HepG2 (cell line): ENCODE data around the gene ARID5B. TPM values are rescaled to one million over a fixed set of nuclear protein-coding genes. Genes with fewer than 3 reads are reported as not detected.

ENCODE experiments used
- ATAC-seq: fragments of 200-7000 bp; cut with Tn5 transposase; 3 replicates; pipeline ENCODE4 v1.9.1; 2020; ENCODE audit warnings: mild to moderate bottlenecking, moderate library complexity
- BruUV-seq: library from RNA; stranded (reverse); fragments of 400-500 nt; replicated peaks from 2 replicates; lab custom pipeline; 2021; lab: Mats Ljungman, UMichigan
- CTCF ChIA-PET: fragments of 300-600 bp; formaldehyde crosslinking; extraction: SDS; loops from one replicate; lab custom pipeline; 2021; ENCODE audit warnings: low total read pairs, inconsistent platforms, low intra/inter-chr PET ratio; lab: Yijun Ruan, JAX
- POLR2A ChIA-PET: fragments of 350-600 bp; sonication (Branson Sonifier 250); formaldehyde crosslinking; loops from one replicate; lab custom pipeline; 2020; ENCODE audit warnings: antibody characterized with exemption, inconsistent platforms; lab: Yijun Ruan, JAX
- DNase-seq: peaks from one replicate; pipeline ENCODE4 v3.0.0-alpha.2; 2015; ENCODE audit warnings: low spot score
- FAIRE-seq: peaks from 3 replicates; lab custom pipeline; 2011; peaks lifted over from hg19 to GRCh38; lab: Jason Lieb, UNC
- H2AFZ ChIP-seq: one replicate; pipeline ENCODE4 v1.6.1; 2011; ENCODE audit warnings: low read length, inconsistent platforms
- H3K27ac ChIP-seq: fragments of 300-600 bp; 3 replicates; pipeline ENCODE4 v1.8.0; 2011; ENCODE audit warnings: mixed run types, mild to moderate bottlenecking, mixed read lengths, low read length, inconsistent platforms; ENCODE audit not compliant: insufficient read depth; ENCODE audit errors: extremely low read length
- H3K27me3 ChIP-seq, 2 experiments: fragments of 200-600 bp in 1 of 2; 2 replicates in 1 of 2; 3 replicates in 1 of 2; pipeline versions ENCODE4 v1.6.0 to v1.8.0; 2011; ENCODE audit warnings: low read length in 2 of 2, mild to moderate bottlenecking in 2 of 2, moderate library complexity in 2 of 2, inconsistent platforms in 1 of 2; ENCODE audit not compliant: insufficient read depth in 2 of 2, control insufficient read depth in 1 of 2
- H3K36me3 ChIP-seq, 2 experiments: fragments of 200-600 bp in 1 of 2; replicated peaks in 1 of 2; 2 replicates in 1 of 2; 3 replicates in 1 of 2; pipeline versions ENCODE4 v1.5.1 to v1.8.0; 2011; ENCODE audit warnings: low read length in 2 of 2, inconsistent platforms in 1 of 2; ENCODE audit not compliant: insufficient read depth in 2 of 2, control insufficient read depth in 1 of 2
- H3K4me1 ChIP-seq: 2 replicates; pipeline ENCODE4 v1.5.1; 2012; ENCODE audit warnings: low read length, inconsistent platforms; ENCODE audit not compliant: insufficient read depth
- H3K4me2 ChIP-seq: 2 replicates; pipeline ENCODE4 v1.6.0; 2011; ENCODE audit warnings: low read depth, low read length, inconsistent platforms
- H3K4me3 ChIP-seq, 3 experiments: fragments of 200-600 bp in 1 of 3; sonication (generic), shearing (Covaris generic) in 1 of 3; replicated peaks in 1 of 3; 2 replicates each; pipeline ENCODE4 v1.5.1; 2011 to 2016; ENCODE audit warnings: low read length in 3 of 3, inconsistent platforms in 2 of 3, low read depth in 2 of 3, mild to moderate bottlenecking in 2 of 3, control low read depth in 1 of 3, mixed read lengths in 1 of 3; ENCODE audit not compliant: insufficient read depth in 1 of 3
- H3K79me2 ChIP-seq: one replicate; pipeline ENCODE4 v1.6.1; 2011; ENCODE audit warnings: low read length, inconsistent platforms; ENCODE audit not compliant: insufficient read depth
- H3K9ac ChIP-seq: 2 replicates; pipeline ENCODE4 v1.6.0; 2011; ENCODE audit warnings: mild to moderate bottlenecking, low read depth, low read length, inconsistent platforms; ENCODE audit not compliant: insufficient read depth
- H3K9me3 ChIP-seq: 2 replicates; pipeline ENCODE4 v1.5.1; 2012; ENCODE audit warnings: mild to moderate bottlenecking, low read length
- H4K20me1 ChIP-seq: 2 replicates; pipeline ENCODE4 v1.6.0; 2011; ENCODE audit warnings: inconsistent platforms, mild to moderate bottlenecking, low read length, moderate library complexity; ENCODE audit not compliant: insufficient read depth
- AKAP8 ChIP-seq: sonication (generic); formaldehyde crosslinking; IDR thresholded peaks from 2 replicates; pipeline ENCODE4 v1.5.1; 2020; ENCODE audit warnings: mild to moderate bottlenecking, missing genetic modification reagents
- CCAR2 ChIP-seq: fragments of 200-400 bp; formaldehyde crosslinking; optimal IDR thresholded peaks from 2 replicates; pipeline ENCODE3; 2018; ENCODE audit warnings: low read depth, mild to moderate bottlenecking, low read length, moderate library complexity
- ERF ChIP-seq: IDR thresholded peaks from 2 replicates; pipeline ENCODE4 v1.6.1; 2018; ENCODE audit warnings: missing biosample characterization, missing genetic modification reagents
- HDAC2 ChIP-seq: sonication (generic); formaldehyde crosslinking; IDR thresholded peaks from 2 replicates; pipeline ENCODE4 v1.4.0; 2020; ENCODE audit warnings: missing genetic modification reagents
- TAF1 ChIP-seq: sonication (generic); formaldehyde crosslinking; IDR thresholded peaks from 2 replicates; pipeline ENCODE4 v1.4.0; 2020; ENCODE audit warnings: missing genetic modification reagents
- ZNF101 ChIP-seq: sonication (generic); formaldehyde crosslinking; IDR thresholded peaks from 2 replicates; pipeline ENCODE4 v1.4.0; 2020; ENCODE audit warnings: mild to moderate bottlenecking, low read depth, missing genetic modification reagents, borderline replicate concordance
- ZSCAN30 ChIP-seq: sonication (generic); formaldehyde crosslinking; IDR thresholded peaks from 2 replicates; pipeline ENCODE4 v1.5.0; 2020; ENCODE audit warnings: mild to moderate bottlenecking, missing genetic modification reagents
- WGBS: methylation state at CpG from one replicate; pipeline ENCODE4 v1.1.6; 2017; ENCODE audit warnings: low lambda C conversion rate; 5-methylcytosine and 5-hydroxymethylcytosine counted together
- in situ Hi-C: cut with HindIII; loops from 2 replicates; pipeline ENCODE4 v1.10.0; 2017; ENCODE audit warnings: low pct_unique_long_range_greater_than_20kb; ENCODE audit not compliant: extremely low pct_ligation_motif_present
- intact Hi-C: fragments of 100-400 bp; cut with micrococcal nuclease; formaldehyde crosslinking; loops from one replicate; pipeline ENCODE4 v1.10.0; 2022; ENCODE audit not compliant: unreplicated experiment
- polyA plus RNA-seq, 8 experiments: library from polyadenylated mRNA; depleted of rRNA in 3 of 8; stranded (reverse) in 7 of 8; unstranded in 1 of 8; fragments of >200 nt; fragmentation: Illumina TruSeq in 4 of 8; extraction: Trizol in 4 of 8; gene quantifications; 2 replicates each; pipeline versions ENCODE4 v1.2.1 to v1.2.3, GENCODE V29; 2011 to 2016; ENCODE audit warnings: low read depth in 4 of 8, missing spikeins in 1 of 8, mixed read lengths in 1 of 8; ENCODE audit not compliant: insufficient read depth in 1 of 8
- total RNA-seq, 5 experiments: library from RNA; depleted of rRNA; stranded (reverse); fragments of >200 nt; fragmentation: Illumina TruSeq; extraction: Trizol; gene quantifications; 2 replicates each; pipeline ENCODE4 v1.2.3, GENCODE V29; 2016; ENCODE audit warnings: low read depth in 1 of 5
- TF ChIP-seq, protein P1 (sequence below): IDR thresholded peaks from 2 replicates; pipeline ENCODE4 v1.6.1; 2012; ENCODE audit warnings: low read length, improper control_type of control experiment
- TF ChIP-seq, protein P2 (sequence below): sonication (generic); formaldehyde crosslinking; IDR thresholded peaks from 2 replicates; pipeline ENCODE4 v1.4.0; 2020; ENCODE audit warnings: missing genetic modification reagents, borderline replicate concordance

The ARID5B gene
- total and polyA plus RNA-seq, 2 of the 13 experiments (the other 11 are each of a cell fraction or from before 2014, with no cell fraction given) = 6.2 to 21.1 TPM

DNA sequence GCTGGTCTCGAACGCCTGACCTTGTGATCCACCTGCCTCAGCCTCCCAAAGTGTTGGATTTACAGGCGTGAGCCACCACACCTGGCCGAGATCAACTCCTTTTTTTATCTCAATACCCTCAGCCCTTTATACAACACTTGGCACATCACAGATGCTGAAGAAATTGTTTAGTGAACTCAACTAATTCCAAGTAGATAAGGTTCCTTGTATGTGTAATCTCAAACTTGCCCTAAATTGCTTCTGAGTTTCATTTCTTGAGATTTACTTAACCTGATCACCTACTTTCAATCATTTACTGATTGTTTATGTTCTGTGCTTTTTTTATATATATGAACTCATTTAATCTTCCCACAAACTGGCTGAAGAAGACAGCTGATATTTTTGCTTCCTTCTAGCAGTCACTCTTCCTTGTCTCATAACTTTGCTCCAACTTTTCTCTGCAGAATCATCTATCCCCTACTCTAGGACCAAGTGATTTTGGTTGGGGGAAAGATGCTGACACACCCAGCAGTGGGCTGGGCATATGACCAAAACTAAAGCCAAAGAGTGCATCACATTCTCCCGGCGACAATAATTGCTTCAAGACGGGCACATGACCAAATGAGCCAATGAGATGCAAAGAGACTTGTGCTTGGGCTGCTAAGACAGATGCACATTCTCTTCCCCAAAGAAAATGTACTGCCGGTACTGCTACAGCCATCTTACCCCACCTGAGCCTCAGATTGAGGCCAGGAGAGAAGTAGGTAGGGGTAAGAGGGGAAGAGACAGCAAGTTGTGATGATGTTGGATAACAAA lies 40.3 kb upstream of the ARID5B start:
- Histone ChIP-seq H3K27me3 (no peaks in the 10 kb centered on the region), H3K79me2 (no peaks in the 10 kb centered on the region), H3K4me1 (no peaks in the 10 kb centered on the region), H3K9me3 (no peaks in the 10 kb centered on the region), H4K20me1 (no peaks in the 10 kb centered on the region), H3K4me3 (no peak overlapping the region), H2AFZ (no peak overlapping the region), H3K9ac (no peak overlapping the region), H3K36me3 (no peaks in the 10 kb centered on the region), H3K27ac (no peak overlapping the region), H3K4me2 (no peak overlapping the region)
- intact Hi-C loops = no loop called here
- ChIA-PET CTCF (no interaction called here), POLR2A (no interaction called here)
- ATAC-seq = no peak
- TF ChIP-seq CCAR2 (no peak), TAF1 (no peak), ZSCAN30 (no peak), AKAP8 (no peak), HDAC2 (CRISPR knock-in tag) (no peak), ZNF101 (CRISPR knock-in tag) (no peak), ERF (CRISPR knock-in tag) (no peak)
- TF ChIP-seq, protein P1, sequence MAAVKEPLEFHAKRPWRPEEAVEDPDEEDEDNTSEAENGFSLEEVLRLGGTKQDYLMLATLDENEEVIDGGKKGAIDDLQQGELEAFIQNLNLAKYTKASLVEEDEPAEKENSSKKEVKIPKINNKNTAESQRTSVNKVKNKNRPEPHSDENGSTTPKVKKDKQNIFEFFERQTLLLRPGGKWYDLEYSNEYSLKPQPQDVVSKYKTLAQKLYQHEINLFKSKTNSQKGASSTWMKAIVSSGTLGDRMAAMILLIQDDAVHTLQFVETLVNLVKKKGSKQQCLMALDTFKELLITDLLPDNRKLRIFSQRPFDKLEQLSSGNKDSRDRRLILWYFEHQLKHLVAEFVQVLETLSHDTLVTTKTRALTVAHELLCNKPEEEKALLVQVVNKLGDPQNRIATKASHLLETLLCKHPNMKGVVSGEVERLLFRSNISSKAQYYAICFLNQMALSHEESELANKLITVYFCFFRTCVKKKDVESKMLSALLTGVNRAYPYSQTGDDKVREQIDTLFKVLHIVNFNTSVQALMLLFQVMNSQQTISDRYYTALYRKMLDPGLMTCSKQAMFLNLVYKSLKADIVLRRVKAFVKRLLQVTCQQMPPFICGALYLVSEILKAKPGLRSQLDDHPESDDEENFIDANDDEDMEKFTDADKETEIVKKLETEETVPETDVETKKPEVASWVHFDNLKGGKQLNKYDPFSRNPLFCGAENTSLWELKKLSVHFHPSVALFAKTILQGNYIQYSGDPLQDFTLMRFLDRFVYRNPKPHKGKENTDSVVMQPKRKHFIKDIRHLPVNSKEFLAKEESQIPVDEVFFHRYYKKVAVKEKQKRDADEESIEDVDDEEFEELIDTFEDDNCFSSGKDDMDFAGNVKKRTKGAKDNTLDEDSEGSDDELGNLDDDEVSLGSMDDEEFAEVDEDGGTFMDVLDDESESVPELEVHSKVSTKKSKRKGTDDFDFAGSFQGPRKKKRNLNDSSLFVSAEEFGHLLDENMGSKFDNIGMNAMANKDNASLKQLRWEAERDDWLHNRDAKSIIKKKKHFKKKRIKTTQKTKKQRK = no peak
- TF ChIP-seq, protein P2, sequence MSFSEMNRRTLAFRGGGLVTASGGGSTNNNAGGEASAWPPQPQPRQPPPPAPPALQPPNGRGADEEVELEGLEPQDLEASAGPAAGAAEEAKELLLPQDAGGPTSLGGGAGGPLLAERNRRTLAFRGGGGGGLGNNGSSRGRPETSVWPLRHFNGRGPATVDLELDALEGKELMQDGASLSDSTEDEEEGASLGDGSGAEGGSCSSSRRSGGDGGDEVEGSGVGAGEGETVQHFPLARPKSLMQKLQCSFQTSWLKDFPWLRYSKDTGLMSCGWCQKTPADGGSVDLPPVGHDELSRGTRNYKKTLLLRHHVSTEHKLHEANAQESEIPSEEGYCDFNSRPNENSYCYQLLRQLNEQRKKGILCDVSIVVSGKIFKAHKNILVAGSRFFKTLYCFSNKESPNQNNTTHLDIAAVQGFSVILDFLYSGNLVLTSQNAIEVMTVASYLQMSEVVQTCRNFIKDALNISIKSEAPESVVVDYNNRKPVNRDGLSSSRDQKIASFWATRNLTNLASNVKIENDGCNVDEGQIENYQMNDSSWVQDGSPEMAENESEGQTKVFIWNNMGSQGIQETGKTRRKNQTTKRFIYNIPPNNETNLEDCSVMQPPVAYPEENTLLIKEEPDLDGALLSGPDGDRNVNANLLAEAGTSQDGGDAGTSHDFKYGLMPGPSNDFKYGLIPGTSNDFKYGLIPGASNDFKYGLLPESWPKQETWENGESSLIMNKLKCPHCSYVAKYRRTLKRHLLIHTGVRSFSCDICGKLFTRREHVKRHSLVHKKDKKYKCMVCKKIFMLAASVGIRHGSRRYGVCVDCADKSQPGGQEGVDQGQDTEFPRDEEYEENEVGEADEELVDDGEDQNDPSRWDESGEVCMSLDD = no peak
- no peak for DNase-seq
- no peak for FAIRE-seq
- WGBS = 57% methylated on average over 8 of the region's 8 CpGs
- in situ Hi-C loops = no loop called here
- BruUV-seq = no TSS peak
